ENCODE data around the gene BRF1.

GRCh38 chr14:105207460-105207901 lies 93.3 kb downstream of the BRF1 start:
- TF ChIP-seq, protein P1, sequence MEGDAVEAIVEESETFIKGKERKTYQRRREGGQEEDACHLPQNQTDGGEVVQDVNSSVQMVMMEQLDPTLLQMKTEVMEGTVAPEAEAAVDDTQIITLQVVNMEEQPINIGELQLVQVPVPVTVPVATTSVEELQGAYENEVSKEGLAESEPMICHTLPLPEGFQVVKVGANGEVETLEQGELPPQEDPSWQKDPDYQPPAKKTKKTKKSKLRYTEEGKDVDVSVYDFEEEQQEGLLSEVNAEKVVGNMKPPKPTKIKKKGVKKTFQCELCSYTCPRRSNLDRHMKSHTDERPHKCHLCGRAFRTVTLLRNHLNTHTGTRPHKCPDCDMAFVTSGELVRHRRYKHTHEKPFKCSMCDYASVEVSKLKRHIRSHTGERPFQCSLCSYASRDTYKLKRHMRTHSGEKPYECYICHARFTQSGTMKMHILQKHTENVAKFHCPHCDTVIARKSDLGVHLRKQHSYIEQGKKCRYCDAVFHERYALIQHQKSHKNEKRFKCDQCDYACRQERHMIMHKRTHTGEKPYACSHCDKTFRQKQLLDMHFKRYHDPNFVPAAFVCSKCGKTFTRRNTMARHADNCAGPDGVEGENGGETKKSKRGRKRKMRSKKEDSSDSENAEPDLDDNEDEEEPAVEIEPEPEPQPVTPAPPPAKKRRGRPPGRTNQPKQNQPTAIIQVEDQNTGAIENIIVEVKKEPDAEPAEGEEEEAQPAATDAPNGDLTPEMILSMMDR (IDR thresholded peaks at IDR 0.05; ENCODE audit: insufficient read depth, low read length, poor library complexity, severe bottlenecking) = no peak
- TF ChIP-seq EZH2phosphoT487 (conservative IDR thresholded peaks at IDR 0.05; ENCODE audit: low read length) = no peak

Data from SU-DHL-6 (cell line).